H54 (cell line): ENCODE measurements around the gene DLL3.
"Not testable (repeated sequence)": the region's sequence is repeated elsewhere in the genome, so short reads cannot be mapped to it uniquely, and the experiment has no call there.

Source experiments
- DNase-seq: peaks from one replicate; pipeline ENCODE4 v3.0.0; 2011; ENCODE audit warnings: low spot score, mixed read lengths; ENCODE audit not compliant: insufficient read length
- FAIRE-seq: peaks from 3 replicates; lab custom pipeline; 2011; peaks lifted over from hg19 to GRCh38; lab: Jason Lieb, UNC
- POLR2A ChIP-seq: IDR thresholded peaks from 2 replicates; pipeline ENCODE4 v1.6.1; 2011; ENCODE audit warnings: low read depth, mild to moderate bottlenecking, low read length

The DLL3 gene

GRCh38 chr19:39498798-39499642 is at the start of gene DLL3:
DLL3 (plus strand) TSS chr19:39498947; CDS start chr19:39498975, 28 bp downstream.
- DNase-seq = no peak
- no peak for FAIRE-seq
- no peak for TF ChIP-seq POLR2A

- DNase-seq (no peak), FAIRE-seq (no peak)
- TF ChIP-seq POLR2A = no peak
Measured at GRCh38 chr19:39449116-39449797, 49.5 kb upstream of the DLL3 start.

- not testable (repeated sequence) for FAIRE-seq, DNase-seq
Measured at GRCh38 chr19:39451257-39451656, 47.5 kb upstream of the DLL3 start.

- TF ChIP-seq POLR2A = no peak
- FAIRE-seq (no peak), DNase-seq (no peak)
Measured at GRCh38 chr19:39463403-39463802, 35.3 kb upstream of the DLL3 start.

GRCh38 chr19:39465956-39466747 is 32.6 kb upstream of the DLL3 start:
- DNase-seq (no peak), FAIRE-seq (no peak)
- TF ChIP-seq POLR2A = no peak

GRCh38 chr19:39467941-39468340 is 30.8 kb upstream of the DLL3 start:
- TF ChIP-seq POLR2A = no peak
- DNase-seq (no peak), FAIRE-seq (no peak)

- no peak for DNase-seq
- no peak for FAIRE-seq
- TF ChIP-seq POLR2A = no peak
Measured at GRCh38 chr19:39469036-39469435, 29.7 kb upstream of the DLL3 start.

GRCh38 chr19:39469567-39469966 is 29.2 kb upstream of the DLL3 start:
- no peak for TF ChIP-seq POLR2A
- FAIRE-seq = no peak
- no peak for DNase-seq

GRCh38 chr19:39470724-39471339 is 27.9 kb upstream of the DLL3 start:
- FAIRE-seq (no peak), DNase-seq (no peak)
- no peak for TF ChIP-seq POLR2A

GRCh38 chr19:39471756-39472536 is 26.8 kb upstream of the DLL3 start:
- no peak for TF ChIP-seq POLR2A
- DNase-seq (no peak), FAIRE-seq (no peak)

- FAIRE-seq (no peak), DNase-seq (no peak)
- no peak for TF ChIP-seq POLR2A
Measured at GRCh38 chr19:39472746-39473442, 25.9 kb upstream of the DLL3 start.

GRCh38 chr19:39473443-39473960 is 25.2 kb upstream of the DLL3 start:
- FAIRE-seq (no peak), DNase-seq (no peak)
- no peak for TF ChIP-seq POLR2A

- TF ChIP-seq POLR2A = no peak
- DNase-seq (no peak), FAIRE-seq (no peak)
Measured at GRCh38 chr19:39474139-39474620, 24.6 kb upstream of the DLL3 start.
